Loucy (cell line): ENCODE data around the gene JARID2.

Experiments used
- H2AFZ ChIP-seq: fragments of 200-600 bp; sonication (generic); 2 replicates; pipeline ENCODE4 v1.6.0; 2016; ENCODE audit warnings: antibody characterized with exemption, mild to moderate bottlenecking, low read length, moderate library complexity
- H3F3A ChIP-seq: fragments of 200-600 bp; 2 replicates; pipeline ENCODE4 v1.6.0; 2016; ENCODE audit warnings: antibody characterized with exemption, low read depth, mild to moderate bottlenecking
- H3K27me3 ChIP-seq: fragments of 200-600 bp; sonication (generic); 2 replicates; pipeline ENCODE4 v1.6.1; 2014; ENCODE audit warnings: low read length, mild to moderate bottlenecking; ENCODE audit not compliant: insufficient read depth, poor library complexity, severe bottlenecking
- H3K36me3 ChIP-seq: fragments of 200-600 bp; sonication (generic); 2 replicates; pipeline ENCODE4 v1.6.1; 2016; ENCODE audit warnings: low read length; ENCODE audit not compliant: insufficient read depth
- H3K4me1 ChIP-seq: fragments of 200-600 bp; sonication (generic); 2 replicates; pipeline ENCODE4 v1.5.1; 2014; ENCODE audit warnings: low read length, mild to moderate bottlenecking; ENCODE audit not compliant: insufficient read depth, poor library complexity, severe bottlenecking
- H3K4me2 ChIP-seq: fragments of 200-600 bp; sonication (generic); 2 replicates; pipeline ENCODE4 v1.6.0; 2014; ENCODE audit warnings: antibody characterized with exemption, low read length, low read depth, mild to moderate bottlenecking; ENCODE audit not compliant: poor library complexity, severe bottlenecking
- H3K4me3 ChIP-seq: fragments of 200-600 bp; sonication (generic); 2 replicates; pipeline ENCODE4 v1.5.1; 2014; ENCODE audit warnings: low read length, mild to moderate bottlenecking, mixed read lengths; ENCODE audit not compliant: poor library complexity, severe bottlenecking
- H3K79me2 ChIP-seq: fragments of 200-600 bp; sonication (generic); 2 replicates; pipeline ENCODE4 v1.6.1; 2014; ENCODE audit warnings: low read length; ENCODE audit not compliant: insufficient read depth
- H3K9ac ChIP-seq: fragments of 200-600 bp; sonication (generic); 2 replicates; pipeline ENCODE4 v1.6.0; 2014; ENCODE audit warnings: mild to moderate bottlenecking, low read depth, low read length, moderate library complexity; ENCODE audit not compliant: poor library complexity, severe bottlenecking
- H3K9me2 ChIP-seq: fragments of 200-600 bp; sonication (generic); replicated peaks from 2 replicates; pipeline ENCODE4 v1.6.1; 2016; ENCODE audit warnings: low read depth, low read length, mixed read lengths
- H3K9me3 ChIP-seq: fragments of 200-600 bp; sonication (generic); 2 replicates; pipeline ENCODE4 v1.6.1; 2014; ENCODE audit warnings: mild to moderate bottlenecking, antibody characterized with exemption, low read length, low read depth; ENCODE audit not compliant: insufficient read depth
- H4K20me1 ChIP-seq: fragments of 200-600 bp; sonication (generic); 2 replicates; pipeline ENCODE4 v1.6.0; 2014; ENCODE audit warnings: antibody characterized with exemption, low read length, mild to moderate bottlenecking; ENCODE audit not compliant: insufficient read depth, poor library complexity, severe bottlenecking
- EZH2phosphoT487 ChIP-seq: fragments of 200-600 bp; IDR thresholded peaks from 2 replicates; pipeline ENCODE4 v1.6.1; 2018; ENCODE audit warnings: antibody characterized with exemption, mild to moderate bottlenecking, moderate library complexity, borderline replicate concordance
- TF ChIP-seq, protein P1 (sequence below): fragments of 200-600 bp; sonication (generic); conservative IDR thresholded peaks from 2 replicates; pipeline ENCODE4 v1.5.1; 2014; ENCODE audit warnings: mild to moderate bottlenecking, antibody characterized with exemption, low read length

The JARID2 gene

DNA sequence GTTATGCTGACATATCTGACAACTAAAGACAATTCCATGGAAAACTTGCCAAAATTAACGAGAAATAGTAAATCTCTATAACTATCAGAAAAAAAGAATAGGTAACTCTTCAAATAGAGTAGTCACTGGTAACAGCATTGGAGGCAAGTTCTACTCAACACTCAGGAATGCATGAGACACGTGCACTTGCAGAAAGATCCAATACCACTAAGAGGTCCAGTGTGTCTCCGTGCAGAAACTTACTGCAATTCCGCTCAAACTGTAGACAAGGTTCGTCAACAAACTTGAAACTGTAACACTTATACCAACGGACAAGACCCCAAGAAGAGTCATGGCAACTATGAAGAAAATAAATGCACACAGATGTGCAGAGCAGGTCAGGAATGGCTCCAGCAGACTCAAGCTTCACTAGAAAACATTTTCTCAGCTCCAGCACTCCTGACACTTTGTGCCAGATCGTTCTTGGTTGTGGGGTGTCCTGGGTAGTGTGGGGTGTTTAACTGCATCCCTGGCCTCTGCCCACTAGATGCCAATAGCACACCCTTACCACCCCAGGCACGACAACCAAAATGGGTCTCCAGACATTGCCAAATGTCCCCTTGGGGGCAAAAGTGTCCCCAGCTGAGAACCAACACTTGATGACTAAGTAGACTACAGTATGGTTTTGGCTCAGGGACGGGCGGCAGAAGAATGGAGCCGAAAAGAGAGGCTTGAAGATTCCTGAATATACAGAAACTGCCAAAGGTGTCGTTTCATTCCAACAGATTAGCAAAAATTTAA, 282.2 kb downstream of the JARID2 start:
- H3K9me2 ChIP-seq: no peaks in the 10 kb centered on the region
- H3K36me3 ChIP-seq: peaks cover 79% of the 10 kb centered on the region
- TF ChIP-seq, protein P1, sequence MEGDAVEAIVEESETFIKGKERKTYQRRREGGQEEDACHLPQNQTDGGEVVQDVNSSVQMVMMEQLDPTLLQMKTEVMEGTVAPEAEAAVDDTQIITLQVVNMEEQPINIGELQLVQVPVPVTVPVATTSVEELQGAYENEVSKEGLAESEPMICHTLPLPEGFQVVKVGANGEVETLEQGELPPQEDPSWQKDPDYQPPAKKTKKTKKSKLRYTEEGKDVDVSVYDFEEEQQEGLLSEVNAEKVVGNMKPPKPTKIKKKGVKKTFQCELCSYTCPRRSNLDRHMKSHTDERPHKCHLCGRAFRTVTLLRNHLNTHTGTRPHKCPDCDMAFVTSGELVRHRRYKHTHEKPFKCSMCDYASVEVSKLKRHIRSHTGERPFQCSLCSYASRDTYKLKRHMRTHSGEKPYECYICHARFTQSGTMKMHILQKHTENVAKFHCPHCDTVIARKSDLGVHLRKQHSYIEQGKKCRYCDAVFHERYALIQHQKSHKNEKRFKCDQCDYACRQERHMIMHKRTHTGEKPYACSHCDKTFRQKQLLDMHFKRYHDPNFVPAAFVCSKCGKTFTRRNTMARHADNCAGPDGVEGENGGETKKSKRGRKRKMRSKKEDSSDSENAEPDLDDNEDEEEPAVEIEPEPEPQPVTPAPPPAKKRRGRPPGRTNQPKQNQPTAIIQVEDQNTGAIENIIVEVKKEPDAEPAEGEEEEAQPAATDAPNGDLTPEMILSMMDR: no peak
- TF ChIP-seq EZH2phosphoT487: no peak
- H3K4me1 ChIP-seq: peaks cover 10% of the 10 kb centered on the region
- no peak overlapping the region for H3K4me3 ChIP-seq
- H3F3A ChIP-seq: no peaks in the 10 kb centered on the region
- H3K9me3 ChIP-seq: no peaks in the 10 kb centered on the region
- no peaks in the 10 kb centered on the region for H3K79me2 ChIP-seq
- no peaks in the 10 kb centered on the region for H4K20me1 ChIP-seq
- H3K9ac ChIP-seq: no peak overlapping the region
- H2AFZ ChIP-seq: no peak overlapping the region
- H3K27me3 ChIP-seq: no peaks in the 10 kb centered on the region
- H3K4me2 ChIP-seq: no peak overlapping the region

DNA sequence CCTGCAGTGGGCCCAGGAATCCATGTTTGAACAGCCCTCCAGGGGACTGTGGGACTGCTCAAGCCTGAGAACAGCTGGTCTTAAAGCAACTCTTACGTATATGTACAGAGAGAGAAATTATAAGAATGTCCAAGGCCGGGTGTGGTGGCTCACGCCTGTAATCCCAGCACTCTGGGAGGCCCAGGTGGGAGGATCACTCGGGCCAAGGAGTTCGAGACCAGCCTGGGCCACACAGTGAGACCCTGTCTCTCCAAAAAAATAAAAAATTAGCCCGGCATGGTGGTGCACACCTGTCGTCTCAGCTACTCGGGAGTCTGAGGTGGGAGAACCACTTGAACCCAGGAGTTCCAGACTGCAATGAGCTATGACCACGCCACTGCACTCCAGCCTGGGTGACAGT, 283.0 kb downstream of the JARID2 start:
- Histone ChIP-seq H3F3A (no peaks in the 10 kb centered on the region), H3K4me3 (no peak overlapping the region), H4K20me1 (no peaks in the 10 kb centered on the region), H3K4me2 (no peak overlapping the region), H3K9me2 (no peaks in the 10 kb centered on the region), H2AFZ (no peak overlapping the region), H3K79me2 (no peaks in the 10 kb centered on the region), H3K4me1 (peaks cover 10% of the 10 kb centered on the region), H3K9me3 (no peaks in the 10 kb centered on the region), H3K27me3 (no peaks in the 10 kb centered on the region), H3K9ac (no peak overlapping the region), H3K36me3 (peaks cover 71% of the 10 kb centered on the region)
- no peak for TF ChIP-seq EZH2phosphoT487
- TF ChIP-seq, protein P1: no peak

DNA sequence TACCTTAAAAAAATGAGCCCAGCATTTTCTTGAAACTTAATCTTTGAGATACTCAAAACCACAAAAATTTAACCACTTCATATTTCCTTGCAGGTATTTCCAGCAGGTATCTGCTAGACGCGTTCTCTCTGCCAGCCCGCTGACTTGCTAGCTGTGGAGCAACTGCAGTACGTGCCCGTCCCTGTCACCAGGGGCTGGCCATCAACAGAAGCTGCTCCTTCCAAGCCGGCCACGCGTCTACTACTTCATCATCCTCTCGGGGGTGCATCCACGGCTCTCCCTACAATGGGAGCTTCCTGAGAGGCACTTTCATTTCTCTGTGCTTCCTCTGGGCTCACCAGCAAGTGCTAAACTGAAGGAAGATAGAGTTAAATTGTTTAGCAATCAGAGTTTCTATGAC, 284.5 kb downstream of the JARID2 start:
- Histone ChIP-seq H3K4me3 (no peak overlapping the region), H3K27me3 (no peaks in the 10 kb centered on the region), H4K20me1 (no peaks in the 10 kb centered on the region), H3F3A (no peaks in the 10 kb centered on the region), H3K9ac (no peak overlapping the region), H2AFZ (no peak overlapping the region), H3K9me2 (no peaks in the 10 kb centered on the region), H3K36me3 (peaks cover 56% of the 10 kb centered on the region; the same call in 1 of the 2 replicates), H3K4me2 (no peak overlapping the region), H3K79me2 (no peaks in the 10 kb centered on the region), H3K4me1 (peaks cover 10% of the 10 kb centered on the region), H3K9me3 (no peaks in the 10 kb centered on the region)
- TF ChIP-seq, protein P1: no peak
- no peak for TF ChIP-seq EZH2phosphoT487
